Cardiac septum (tissue), 1 donor: ENCODE data around the gene MRPL22. TPM values are rescaled to one million over a fixed set of nuclear protein-coding genes. Genes with fewer than 3 reads are reported as not detected.

Experiments used
- total RNA-seq: library from RNA; stranded (reverse); fragmentation: NEBNext Ultra II Directional; extraction: Animal tissue kit (Norgen Biotek cat#: 25700); gene quantifications from one replicate; pipeline ENCODE4 v1.2.1, GENCODE V29; 2021
- donor health status: DM: no; HTN: no; CAD: no.

MRPL22 gene
- total RNA-seq, 1 donor from 2014 or later = 60.8 TPM

Other genes starting within 250 kb of the MRPL22 start
- 160 TPM for gene LARP1, start 185.7 kb upstream of the MRPL22 start, total RNA-seq
- gene FAXDC2, start 90.5 kb upstream of the MRPL22 start, total RNA-seq = 10.1 TPM
- 22.5 TPM for gene CNOT8, start 82.4 kb upstream of the MRPL22 start, total RNA-seq
- gene GEMIN5, start 2.9 kb upstream of the MRPL22 start, total RNA-seq = 14.2 TPM
- 0.13 TPM for gene KIF4B, start 72.7 kb downstream of the MRPL22 start, total RNA-seq